ENCODE measurements around the gene TSNAXIP1. TPM values are rescaled to one million over a fixed set of nuclear protein-coding genes. Genes with fewer than 3 reads are reported as not detected.
A peak's percentile ranks its signal among the peaks of the same experiment; 100 is the strongest.

The TSNAXIP1 gene
- total RNA-seq, 1 donor from 2014 or later = under 0.01 TPM

DNA sequence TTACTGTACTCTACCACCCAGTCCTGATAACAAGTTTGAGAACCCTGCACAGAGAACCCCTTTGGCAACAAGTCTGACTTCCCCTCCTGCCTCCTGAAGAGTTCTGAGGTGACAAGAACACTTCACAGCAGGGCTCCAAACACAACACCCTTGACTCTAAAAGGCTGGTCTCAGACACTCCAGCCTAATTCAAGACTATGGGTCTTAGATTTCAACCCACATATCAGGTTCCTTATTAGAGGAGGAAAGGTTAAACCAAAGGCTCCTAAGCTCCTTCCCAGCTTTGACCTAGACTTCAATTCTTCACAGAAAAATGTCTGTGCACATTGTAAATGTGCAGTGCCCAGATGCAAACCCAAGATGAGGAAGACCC lies 23.4 kb upstream of the TSNAXIP1 start:
- H3K27me3 ChIP-seq (ENCODE audit: control insufficient read depth, insufficient read depth, low read length) = no peaks in the 10 kb centered on the region
- FAIRE-seq = no peak
- no peak for DNase-seq (ENCODE audit: low read depth)
- TF ChIP-seq, protein P1, sequence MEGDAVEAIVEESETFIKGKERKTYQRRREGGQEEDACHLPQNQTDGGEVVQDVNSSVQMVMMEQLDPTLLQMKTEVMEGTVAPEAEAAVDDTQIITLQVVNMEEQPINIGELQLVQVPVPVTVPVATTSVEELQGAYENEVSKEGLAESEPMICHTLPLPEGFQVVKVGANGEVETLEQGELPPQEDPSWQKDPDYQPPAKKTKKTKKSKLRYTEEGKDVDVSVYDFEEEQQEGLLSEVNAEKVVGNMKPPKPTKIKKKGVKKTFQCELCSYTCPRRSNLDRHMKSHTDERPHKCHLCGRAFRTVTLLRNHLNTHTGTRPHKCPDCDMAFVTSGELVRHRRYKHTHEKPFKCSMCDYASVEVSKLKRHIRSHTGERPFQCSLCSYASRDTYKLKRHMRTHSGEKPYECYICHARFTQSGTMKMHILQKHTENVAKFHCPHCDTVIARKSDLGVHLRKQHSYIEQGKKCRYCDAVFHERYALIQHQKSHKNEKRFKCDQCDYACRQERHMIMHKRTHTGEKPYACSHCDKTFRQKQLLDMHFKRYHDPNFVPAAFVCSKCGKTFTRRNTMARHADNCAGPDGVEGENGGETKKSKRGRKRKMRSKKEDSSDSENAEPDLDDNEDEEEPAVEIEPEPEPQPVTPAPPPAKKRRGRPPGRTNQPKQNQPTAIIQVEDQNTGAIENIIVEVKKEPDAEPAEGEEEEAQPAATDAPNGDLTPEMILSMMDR (IDR thresholded peaks at IDR 0.05; ENCODE audit: insufficient read depth, low read length, severe bottlenecking) = no peak
- H3K36me3 ChIP-seq (ENCODE audit: control insufficient read depth, insufficient read depth, low read length) = no peaks in the 10 kb centered on the region
- no peak overlapping the region for H3K4me3 ChIP-seq (ENCODE audit: low read depth, low read length)

DNA sequence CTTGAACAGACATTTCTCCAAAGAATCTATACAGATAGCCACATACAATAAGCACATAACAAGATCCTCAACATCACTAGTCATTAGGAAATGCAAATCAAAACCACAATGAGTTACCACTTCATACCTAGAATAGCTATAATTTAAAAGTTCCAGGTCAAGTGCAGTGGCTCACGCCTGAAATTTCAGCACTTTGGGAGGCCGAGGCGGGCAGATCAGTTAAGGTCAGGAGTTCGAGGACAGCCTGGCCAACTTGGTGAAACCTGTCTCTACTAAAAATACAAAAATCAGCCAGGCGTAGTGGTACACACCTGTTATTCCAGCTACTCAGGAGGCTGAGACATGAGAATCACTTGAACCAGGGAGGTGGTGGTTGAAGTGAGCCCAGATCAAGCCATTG lies 20.2 kb upstream of the TSNAXIP1 start:
- no peak for FAIRE-seq
- TF ChIP-seq, protein P1 (IDR thresholded peaks at IDR 0.05; ENCODE audit: insufficient read depth, low read length, severe bottlenecking) = no peak
- Histone ChIP-seq H3K4me3 (ENCODE audit: low read depth, low read length) (no peak overlapping the region), H3K36me3 (ENCODE audit: control insufficient read depth, insufficient read depth, low read length) (no peaks in the 10 kb centered on the region), H3K27me3 (ENCODE audit: control insufficient read depth, insufficient read depth, low read length) (no peaks in the 10 kb centered on the region)
- DNase-seq (ENCODE audit: low read depth) = no peak

DNA sequence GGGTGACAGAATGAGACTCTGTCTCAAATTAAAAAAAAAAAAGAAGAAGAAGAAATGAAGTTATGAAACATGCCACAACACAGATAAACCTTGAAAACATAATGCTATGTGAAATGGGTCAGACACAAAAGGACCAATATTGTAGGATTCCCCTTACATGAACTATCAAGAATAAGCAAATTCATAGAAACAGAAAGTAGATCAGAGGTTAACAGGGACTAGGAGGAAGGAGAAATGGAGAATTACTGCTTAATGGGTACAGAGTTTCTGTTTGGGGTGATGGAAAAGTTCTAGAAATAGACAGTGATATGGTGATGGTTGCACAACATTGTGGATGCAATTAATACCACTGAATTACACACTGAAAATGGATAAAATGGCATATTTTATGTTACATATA lies 16.6 kb upstream of the TSNAXIP1 start:
- Histone ChIP-seq H3K36me3 (ENCODE audit: control insufficient read depth, insufficient read depth, low read length) (peaks cover 1% of the 10 kb centered on the region), H3K27me3 (ENCODE audit: control insufficient read depth, insufficient read depth, low read length) (no peaks in the 10 kb centered on the region), H3K4me3 (ENCODE audit: low read depth, low read length) (no peak overlapping the region)
- TF ChIP-seq, protein P1 (IDR thresholded peaks at IDR 0.05; ENCODE audit: insufficient read depth, low read length, severe bottlenecking) = no peak
- DNase-seq (ENCODE audit: low read depth) = no peak
- no peak for FAIRE-seq

DNA sequence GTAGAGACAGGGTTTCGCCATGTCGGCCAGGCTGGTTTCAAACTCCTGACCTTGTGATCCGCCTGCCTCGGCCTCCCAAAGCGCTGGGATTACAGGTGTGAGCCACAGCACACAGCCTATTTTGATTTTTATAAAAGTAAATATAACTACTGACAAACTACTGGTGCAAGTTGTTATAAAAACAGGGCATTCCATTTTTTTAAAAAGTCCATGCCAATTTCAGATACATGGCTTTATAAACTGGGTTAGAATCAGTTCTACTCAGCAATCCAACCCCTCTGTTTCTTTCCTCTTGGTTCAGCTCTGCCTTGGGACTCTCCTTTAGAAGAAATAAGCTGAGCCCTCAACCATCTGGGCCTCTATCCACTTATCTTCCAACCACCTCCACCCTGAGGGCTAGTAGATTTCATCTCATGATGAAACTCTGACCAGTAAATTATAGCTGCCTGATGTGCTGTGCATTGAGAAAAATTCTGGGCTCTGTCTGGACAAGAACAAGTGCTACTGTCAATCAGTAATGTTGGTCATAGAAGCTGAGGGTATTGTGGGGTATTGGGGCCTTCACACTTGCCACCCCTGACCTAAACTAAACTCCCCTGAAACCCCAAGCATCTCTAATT lies 10.5 kb upstream of the TSNAXIP1 start:
- H3K36me3 ChIP-seq (ENCODE audit: control insufficient read depth, insufficient read depth, low read length) = peaks cover 7% of the 10 kb centered on the region
- DNase-seq (ENCODE audit: low read depth) (peak; percentile 30), FAIRE-seq (no peak)
- H3K27me3 ChIP-seq (ENCODE audit: control insufficient read depth, insufficient read depth, low read length) = no peaks in the 10 kb centered on the region
- no peak overlapping the region for H3K4me3 ChIP-seq (ENCODE audit: low read depth, low read length)
- TF ChIP-seq, protein P1 (IDR thresholded peaks at IDR 0.05; ENCODE audit: insufficient read depth, low read length, severe bottlenecking) = no peak

DNA sequence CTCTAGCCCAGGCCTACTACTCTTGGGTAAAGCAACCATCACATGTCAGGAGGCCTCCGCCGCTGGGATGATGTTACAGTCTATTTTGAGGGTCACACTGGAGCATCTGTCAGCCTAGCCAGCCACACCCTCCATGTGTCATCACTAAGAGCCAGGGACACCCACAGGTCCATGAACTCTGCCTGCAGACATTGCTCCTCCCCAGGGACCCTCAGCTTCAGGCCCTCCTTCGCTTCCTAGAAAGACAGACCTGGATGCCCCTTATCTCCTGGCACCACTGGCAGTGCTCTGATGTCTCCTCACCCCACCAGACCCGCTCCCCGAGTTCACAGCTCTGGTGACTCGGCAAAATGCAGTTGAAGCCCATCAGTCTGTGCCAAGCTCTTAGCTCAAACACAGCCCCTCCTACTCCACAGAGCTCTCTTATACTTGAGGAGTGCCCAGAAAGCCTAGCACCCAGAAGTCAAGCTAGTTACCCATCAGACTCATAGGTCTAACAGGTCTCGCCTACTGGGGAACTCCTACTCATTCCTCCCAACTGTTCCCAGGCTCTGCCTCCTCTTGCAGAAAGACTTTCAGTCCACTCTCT lies 6.3 kb upstream of the TSNAXIP1 start:
- Histone ChIP-seq H3K4me3 (ENCODE audit: low read depth, low read length) (no peak overlapping the region), H3K27me3 (ENCODE audit: control insufficient read depth, insufficient read depth, low read length) (no peaks in the 10 kb centered on the region), H3K36me3 (ENCODE audit: control insufficient read depth, insufficient read depth, low read length) (peaks cover 14% of the 10 kb centered on the region)
- FAIRE-seq (no peak), DNase-seq (ENCODE audit: low read depth) (no peak)
- TF ChIP-seq, protein P1 (IDR thresholded peaks at IDR 0.05; ENCODE audit: insufficient read depth, low read length, severe bottlenecking) = no peak

DNA sequence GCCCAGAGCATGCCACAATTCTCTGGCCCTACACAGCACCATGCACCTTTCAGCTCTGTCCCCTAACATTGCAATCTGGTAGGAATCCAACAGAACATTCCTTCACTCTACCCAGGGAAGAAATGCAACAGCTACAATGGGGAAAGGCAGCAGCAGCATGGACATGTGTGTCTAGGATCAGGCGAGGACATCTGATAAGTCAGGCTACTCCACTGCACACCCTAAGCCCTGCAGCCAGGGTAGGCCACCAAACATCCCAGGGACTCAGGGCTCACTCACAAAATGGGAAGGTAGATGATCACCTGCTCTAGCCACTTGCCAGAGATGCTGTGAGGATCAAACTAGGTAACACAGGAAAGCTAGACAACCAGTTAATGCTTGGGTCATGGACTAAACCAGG lies 5.4 kb upstream of the TSNAXIP1 start:
- TF ChIP-seq, protein P1 (IDR thresholded peaks at IDR 0.05; ENCODE audit: insufficient read depth, low read length, severe bottlenecking) = no peak
- Histone ChIP-seq H3K36me3 (ENCODE audit: control insufficient read depth, insufficient read depth, low read length) (peaks cover 14% of the 10 kb centered on the region), H3K27me3 (ENCODE audit: control insufficient read depth, insufficient read depth, low read length) (no peaks in the 10 kb centered on the region), H3K4me3 (ENCODE audit: low read depth, low read length) (no peak overlapping the region)
- FAIRE-seq (no peak), DNase-seq (ENCODE audit: low read depth) (no peak)

Measured in bronchial epithelial cell (primary cell).